ENCODE measurements around the gene MICAL3. TPM values are rescaled to one million over a fixed set of nuclear protein-coding genes. Genes with fewer than 3 reads are reported as not detected.
A peak's percentile ranks its signal among the peaks of the same experiment; 100 is the strongest.

The MICAL3 gene
- total and polyA plus RNA-seq, 9 donors: 17.5 to 106 (median 81.3) TPM

DNA sequence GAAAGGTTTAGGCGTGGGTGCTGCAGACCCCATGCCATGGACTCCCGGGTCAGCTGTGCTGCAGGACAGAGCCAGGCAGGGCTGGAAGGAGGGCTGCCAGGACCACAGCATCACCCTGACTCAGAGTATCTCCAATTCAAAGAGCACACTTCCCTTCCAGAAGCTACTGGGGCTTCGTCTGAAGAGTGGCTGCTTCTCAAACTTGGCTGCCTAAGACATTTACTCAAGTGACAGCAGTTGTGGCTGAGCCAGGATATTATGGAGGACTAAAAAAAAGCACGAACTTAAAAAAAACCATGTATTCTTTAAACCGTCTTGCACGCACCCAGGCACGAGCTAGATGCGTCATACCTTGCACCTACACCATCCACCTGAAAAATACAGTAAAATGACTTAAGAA lies 237.1 kb downstream of the MICAL3 start:
- no peak for DNase-seq
- Histone ChIP-seq H3K4me3 (no peak overlapping the region), H3K9me3 (no peaks in the 10 kb centered on the region), H3K36me3 (no peaks in the 10 kb centered on the region), H3K4me1 (ENCODE audit: insufficient read depth) (peaks cover 2% of the 10 kb centered on the region), H3K27ac (no peak overlapping the region), H3K27me3 (no peaks in the 10 kb centered on the region)
- intact Hi-C loops (cut with DNase I): no loop called here
- TF ChIP-seq POLR2A (IDR thresholded peaks at IDR 0.05) (no peak), EP300 (IDR thresholded peaks at IDR 0.05) (no peak)
- TF ChIP-seq, protein P1, sequence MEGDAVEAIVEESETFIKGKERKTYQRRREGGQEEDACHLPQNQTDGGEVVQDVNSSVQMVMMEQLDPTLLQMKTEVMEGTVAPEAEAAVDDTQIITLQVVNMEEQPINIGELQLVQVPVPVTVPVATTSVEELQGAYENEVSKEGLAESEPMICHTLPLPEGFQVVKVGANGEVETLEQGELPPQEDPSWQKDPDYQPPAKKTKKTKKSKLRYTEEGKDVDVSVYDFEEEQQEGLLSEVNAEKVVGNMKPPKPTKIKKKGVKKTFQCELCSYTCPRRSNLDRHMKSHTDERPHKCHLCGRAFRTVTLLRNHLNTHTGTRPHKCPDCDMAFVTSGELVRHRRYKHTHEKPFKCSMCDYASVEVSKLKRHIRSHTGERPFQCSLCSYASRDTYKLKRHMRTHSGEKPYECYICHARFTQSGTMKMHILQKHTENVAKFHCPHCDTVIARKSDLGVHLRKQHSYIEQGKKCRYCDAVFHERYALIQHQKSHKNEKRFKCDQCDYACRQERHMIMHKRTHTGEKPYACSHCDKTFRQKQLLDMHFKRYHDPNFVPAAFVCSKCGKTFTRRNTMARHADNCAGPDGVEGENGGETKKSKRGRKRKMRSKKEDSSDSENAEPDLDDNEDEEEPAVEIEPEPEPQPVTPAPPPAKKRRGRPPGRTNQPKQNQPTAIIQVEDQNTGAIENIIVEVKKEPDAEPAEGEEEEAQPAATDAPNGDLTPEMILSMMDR (IDR thresholded peaks at IDR 0.05): no peak
- WGBS, 3 donors: 74 to 77% (median 77%) methylated on average over 8 of the region's 8 CpGs

DNA sequence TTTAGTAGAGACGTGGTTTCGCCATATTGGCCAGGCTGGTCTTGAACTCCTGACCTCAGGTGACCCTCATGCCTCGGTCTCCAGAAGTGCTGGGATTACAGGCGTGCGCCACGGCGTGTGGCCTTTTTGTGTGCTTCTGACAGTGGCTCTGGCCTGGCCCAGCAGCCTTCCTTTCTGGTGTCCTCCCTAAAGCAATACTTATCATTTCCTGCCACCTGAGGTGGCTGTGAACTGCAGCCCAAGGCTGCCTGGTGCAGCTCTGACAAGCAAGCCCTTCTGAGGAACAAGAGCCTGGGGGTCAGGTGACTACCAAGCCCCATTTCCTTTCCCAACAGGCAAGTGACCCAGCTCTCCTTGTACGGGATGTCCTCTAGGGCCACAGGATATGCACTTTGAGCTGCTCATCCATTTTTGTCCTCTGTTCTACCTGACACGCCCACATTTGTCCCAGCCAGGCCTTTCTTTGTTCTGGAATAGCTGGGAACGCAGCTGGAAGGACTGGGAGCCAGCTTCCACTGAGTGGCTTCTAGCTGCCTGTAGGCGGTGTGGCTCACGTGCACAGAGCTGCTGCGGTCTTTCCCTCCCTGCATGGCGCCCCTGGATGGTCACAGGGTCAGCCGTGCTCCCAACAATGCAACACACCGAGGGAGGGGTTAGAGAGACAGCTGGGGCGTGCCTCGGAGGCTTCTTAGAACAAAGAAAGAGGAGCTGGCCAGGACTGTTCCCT lies 237.8 kb downstream of the MICAL3 start:
- Histone ChIP-seq H3K27ac (no peak overlapping the region), H3K4me3 (no peak overlapping the region), H3K36me3 (no peaks in the 10 kb centered on the region), H3K27me3 (no peaks in the 10 kb centered on the region), H3K9me3 (no peaks in the 10 kb centered on the region), H3K4me1 (ENCODE audit: insufficient read depth) (peaks cover 4% of the 10 kb centered on the region)
- TF ChIP-seq, protein P1 (IDR thresholded peaks at IDR 0.05): no peak
- no peak for TF ChIP-seq POLR2A (IDR thresholded peaks at IDR 0.05)
- TF ChIP-seq EP300 (IDR thresholded peaks at IDR 0.05): no peak
- WGBS, 3 donors: 67 to 74% (median 71%) methylated on average over 18 of the region's 18 CpGs
- intact Hi-C loops (cut with DNase I): no loop called here
- no peak for DNase-seq

DNA sequence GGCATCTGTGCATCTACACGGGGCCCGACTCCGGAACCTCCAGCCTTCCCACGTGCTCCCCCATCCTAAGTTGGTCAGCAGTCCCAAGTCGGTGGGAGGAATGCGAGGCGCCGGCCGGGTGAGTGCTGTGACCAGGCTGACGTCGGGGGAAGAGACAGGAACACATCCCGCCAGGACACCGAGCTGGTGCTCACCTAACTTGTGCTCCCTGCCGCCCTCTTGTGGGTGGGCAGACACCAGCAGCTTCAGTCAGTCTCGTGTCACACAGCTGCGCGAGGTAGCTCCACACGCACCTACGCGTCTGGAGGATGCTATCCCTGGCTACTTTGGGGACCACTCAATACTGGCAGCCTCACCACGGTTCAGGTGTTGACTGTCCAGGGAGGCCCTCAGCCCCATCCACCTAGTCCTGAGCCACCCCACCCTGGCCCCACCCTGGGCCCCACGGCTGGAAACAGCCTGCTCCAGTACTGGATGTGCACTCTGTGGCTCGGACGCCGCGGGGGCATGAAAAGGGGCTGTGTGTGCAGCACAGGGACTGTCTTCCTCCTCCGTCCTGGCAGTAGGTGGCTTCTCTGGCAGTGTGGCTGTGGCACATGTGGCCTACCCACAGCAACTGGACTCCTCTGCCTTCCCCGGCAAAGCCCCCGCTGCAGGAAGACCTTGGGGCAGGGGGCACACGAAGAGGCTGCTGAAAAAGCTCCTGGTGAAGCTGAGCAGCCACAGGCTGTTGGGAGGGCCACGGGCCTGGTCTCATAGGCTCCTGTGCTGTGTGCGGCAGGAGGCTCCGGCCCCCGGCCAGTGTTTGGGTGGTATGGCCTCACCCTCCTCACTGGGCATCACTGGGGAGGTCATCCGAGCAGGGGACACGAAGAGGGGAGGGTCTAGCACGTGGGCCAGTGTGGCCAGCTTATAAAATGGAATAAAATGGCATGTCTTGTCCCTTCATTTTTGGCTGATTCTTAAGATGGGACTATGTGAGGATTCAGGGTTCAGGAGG lies 238.9 kb downstream of the MICAL3 start:
- Histone ChIP-seq H3K9me3 (no peaks in the 10 kb centered on the region), H3K36me3 (no peaks in the 10 kb centered on the region), H3K27ac (no peak overlapping the region), H3K27me3 (no peaks in the 10 kb centered on the region), H3K4me1 (ENCODE audit: insufficient read depth) (peaks cover 9% of the 10 kb centered on the region), H3K4me3 (no peak overlapping the region)
- intact Hi-C loops (cut with DNase I): no loop called here
- TF ChIP-seq POLR2A (IDR thresholded peaks at IDR 0.05): no peak
- TF ChIP-seq, protein P1 (IDR thresholded peaks at IDR 0.05): no peak
- no peak for TF ChIP-seq EP300 (IDR thresholded peaks at IDR 0.05)
- 64 to 67% (median 67%) methylated on average over 34 to 37 of the region's 37 CpGs for WGBS, 3 donors
- peak in 2 of 5 donors; percentile 39 to 60 for DNase-seq

DNA sequence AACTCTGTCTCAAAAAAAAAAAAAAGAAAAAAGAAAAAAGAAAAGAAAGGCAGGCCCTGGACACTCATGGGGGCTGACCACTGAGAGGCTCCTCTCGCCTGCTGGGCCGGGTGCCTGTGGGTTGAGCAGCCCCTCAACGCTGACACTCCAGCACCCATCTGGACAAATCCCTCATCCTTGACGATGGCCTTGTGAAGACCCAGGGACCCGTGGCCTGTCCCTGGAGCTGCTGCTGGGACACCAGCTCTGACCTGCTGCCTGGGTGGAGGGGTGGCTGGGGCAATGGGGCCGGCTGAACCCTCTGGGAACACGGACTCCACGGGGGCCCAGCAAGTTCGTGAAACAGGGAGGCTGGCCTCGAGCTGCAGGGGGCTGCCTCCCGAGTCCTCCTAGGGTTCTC lies 239.6 kb downstream of the MICAL3 start:
- DNase-seq: no peak
- H3K27ac ChIP-seq: no peak overlapping the region
- intact Hi-C loops (cut with DNase I): no loop called here
- H3K4me1 ChIP-seq (ENCODE audit: insufficient read depth): peaks cover 9% of the 10 kb centered on the region
- no peaks in the 10 kb centered on the region for H3K36me3 ChIP-seq
- 73 to 78% (median 75%) methylated on average over 6 to 11 of the region's 11 CpGs for WGBS, 3 donors
- no peaks in the 10 kb centered on the region for H3K27me3 ChIP-seq
- H3K9me3 ChIP-seq: no peaks in the 10 kb centered on the region
- TF ChIP-seq, protein P1 (IDR thresholded peaks at IDR 0.05): no peak
- TF ChIP-seq EP300 (IDR thresholded peaks at IDR 0.05) (no peak), POLR2A (IDR thresholded peaks at IDR 0.05) (no peak)
- no peak overlapping the region for H3K4me3 ChIP-seq
